CD8-positive, alpha-beta memory T cell (primary cell): ENCODE results near the gene TSR1. TPM values are rescaled to one million over a fixed set of nuclear protein-coding genes. Genes with fewer than 3 reads are reported as not detected.
"Not testable (repeated sequence)": the region's sequence is repeated elsewhere in the genome, so short reads cannot be mapped to it uniquely, and the experiment has no call there.

Experiments used
- CTCF ChIA-PET: fragments of 350-600 bp; sonication (Branson Sonifier 250); formaldehyde crosslinking; loops from one replicate; lab custom pipeline; 2021; ENCODE audit warnings: antibody characterized with exemption; lab: Charles Lee
- POLR2A ChIA-PET: fragments of 350-600 bp; sonication (Branson Sonifier 250); formaldehyde crosslinking; loops from one replicate; lab custom pipeline; 2021; ENCODE audit warnings: antibody characterized with exemption; lab: Charles Lee
- DNase-seq, 5 donors: peaks; one replicate each; pipeline versions ENCODE4 v3.0.0 to v3.0.0-alpha.2; 2020 to 2022; ENCODE audit warnings: mixed read lengths in 1 of 5
- H3K27ac ChIP-seq: one replicate; pipeline ENCODE4 v1.7.0; 2013; ENCODE audit warnings: low read depth, mild to moderate bottlenecking, low read length, moderate library complexity
- H3K27me3 ChIP-seq: 2 replicates; pipeline ENCODE4 v1.7.0; 2013; ENCODE audit warnings: low read length, mild to moderate bottlenecking; ENCODE audit not compliant: insufficient read depth, poor library complexity, severe bottlenecking
- H3K36me3 ChIP-seq: 2 replicates; pipeline ENCODE4 v1.7.0; 2013; ENCODE audit warnings: mild to moderate bottlenecking, low read length, moderate library complexity; ENCODE audit not compliant: insufficient read depth
- H3K4me1 ChIP-seq: 2 replicates; pipeline ENCODE4 v1.7.0; 2013; ENCODE audit warnings: mild to moderate bottlenecking, low read length, moderate library complexity; ENCODE audit not compliant: insufficient read depth
- H3K4me3 ChIP-seq: 2 replicates; pipeline ENCODE4 v1.7.0; 2013; ENCODE audit warnings: mild to moderate bottlenecking, low read length
- H3K9me3 ChIP-seq: 2 replicates; pipeline ENCODE4 v1.7.0; 2013; ENCODE audit warnings: mild to moderate bottlenecking, low read length
- H3K27ac Mint-ChIP-seq, 8 donors: one replicate each; pipeline ENCODE4 v1.8.0; 2020 to 2021; ENCODE audit warnings: mixed read lengths in 8 of 8, mild to moderate bottlenecking in 6 of 8, inconsistent platforms in 3 of 8, moderate library complexity in 3 of 8
- H3K27me3 Mint-ChIP-seq, 2 donors: one replicate each; pipeline ENCODE4 v1.8.0; 2020 to 2021; ENCODE audit warnings: mixed read lengths in 2 of 2, mild to moderate bottlenecking in 1 of 2, moderate library complexity in 1 of 2
- H3K36me3 Mint-ChIP-seq, 3 donors: one replicate each; pipeline ENCODE4 v1.8.0; 2020 to 2021; ENCODE audit warnings: mixed read lengths in 3 of 3, inconsistent platforms in 1 of 3, mild to moderate bottlenecking in 1 of 3
- H3K4me1 Mint-ChIP-seq, 3 donors: one replicate each; pipeline ENCODE4 v1.8.0; 2020 to 2021; ENCODE audit warnings: mixed read lengths in 3 of 3, inconsistent platforms in 1 of 3, mild to moderate bottlenecking in 1 of 3
- H3K4me3 Mint-ChIP-seq, 7 donors: one replicate each; pipeline ENCODE4 v1.8.0; 2020 to 2021; ENCODE audit warnings: mixed read lengths in 7 of 7, mild to moderate bottlenecking in 6 of 7, moderate library complexity in 4 of 7, inconsistent platforms in 2 of 7
- H3K9me3 Mint-ChIP-seq, 5 donors: one replicate each; pipeline ENCODE4 v1.8.0; 2020 to 2022; ENCODE audit warnings: mixed read lengths in 5 of 5, mild to moderate bottlenecking in 3 of 5, moderate library complexity in 2 of 5, inconsistent platforms in 1 of 5
- polyA plus RNA-seq: library from polyadenylated mRNA; unstranded; fragments of 300-500 nt; fragmentation: Illumina TruSeq; gene quantifications from one replicate; pipeline ENCODE4 v1.2.3, GENCODE V29; 2021
- total RNA-seq, 2 experiments: library from RNA; stranded (reverse); gene quantifications; one replicate each; pipeline ENCODE4 v1.2.3, GENCODE V29; 2021

TSR1 gene
- total and polyA plus RNA-seq, 3 experiments from 2014 or later, result 22.0 to 99.4 (median 97.7) TPM

GRCh38 chr17:2331303-2331702 is 5.0 kb downstream of the TSR1 start:
- ChIA-PET CTCF (interaction anchor here (2.5 kb wide), 1 partner anchor 22 kb away, joined by 6 read pairs; no protein-coding TSS in a partner anchor), POLR2A (no interaction called here)
- Histone ChIP-seq H3K27ac (no peak overlapping the region), H3K9me3 (no peaks in the 10 kb centered on the region), H3K4me1 (peaks cover 14% of the 10 kb centered on the region), H3K4me3 (no peak overlapping the region), H3K27me3 (no peaks in the 10 kb centered on the region), H3K36me3 (peaks cover 60% of the 10 kb centered on the region)
- no peaks in the 10 kb centered on the region for H3K9me3 Mint-ChIP-seq
- DNase-seq, result no peak
- peaks cover 10 to 19% (median 10%) of the 10 kb centered on the region in 3 donors for H3K36me3 Mint-ChIP-seq
- H3K27me3 Mint-ChIP-seq, result no peaks in the 10 kb centered on the region
- no peak overlapping the region for H3K27ac Mint-ChIP-seq
- H3K4me3 Mint-ChIP-seq, result no peak overlapping the region
- H3K4me1 Mint-ChIP-seq, result peaks cover 21 to 25% (median 24%) of the 10 kb centered on the region in 3 donors

- Mint-ChIP-seq H3K36me3 (peaks cover 10 to 54% (median 28%) of the 10 kb centered on the region in 3 donors), H3K9me3 (no peaks in the 10 kb centered on the region), H3K4me3 (no peak overlapping the region), H3K4me1 (peaks cover 0 to 3% (median 0%) of the 10 kb centered on the region in 3 donors), H3K27me3 (no peaks in the 10 kb centered on the region), H3K27ac (no peak overlapping the region)
- no peak overlapping the region for H3K27ac ChIP-seq
- H3K4me3 ChIP-seq, result no peak overlapping the region
- H3K36me3 ChIP-seq, result peaks cover 32% of the 10 kb centered on the region
- H3K9me3 ChIP-seq, result no peaks in the 10 kb centered on the region
- ChIA-PET POLR2A (no interaction called here), CTCF (interaction anchor here (0.8 to 2.2 kb wide), 2 partner anchors 20 to 29 kb away, joined by 3 to 5 read pairs; partner anchors contain the start of genes SMG6 and SRR)
- no peaks in the 10 kb centered on the region for H3K4me1 ChIP-seq
- H3K27me3 ChIP-seq, result no peaks in the 10 kb centered on the region
- no peak for DNase-seq
These were observed 12.5 kb downstream of the TSR1 start for GRCh38 chr17:2323629-2324314.

GRCh38 chr17:2321399-2321798 is 14.9 kb downstream of the TSR1 start:
- no peaks in the 10 kb centered on the region for H3K4me1 Mint-ChIP-seq
- no peak overlapping the region for H3K27ac Mint-ChIP-seq
- POLR2A ChIA-PET, result no interaction called here
- H3K27me3 Mint-ChIP-seq, result no peaks in the 10 kb centered on the region
- no peak for DNase-seq
- H3K4me3 ChIP-seq, result no peak overlapping the region
- CTCF ChIA-PET, result interaction anchor here (1.4 kb wide), 1 partner anchor 61 kb away, joined by 4 read pairs; no protein-coding TSS in a partner anchor
- H3K27ac ChIP-seq, result no peak overlapping the region
- H3K9me3 Mint-ChIP-seq, result no peaks in the 10 kb centered on the region
- peaks cover 32% of the 10 kb centered on the region for H3K36me3 ChIP-seq
- peaks cover 10 to 45% (median 26%) of the 10 kb centered on the region in 3 donors for H3K36me3 Mint-ChIP-seq
- no peak overlapping the region for H3K4me3 Mint-ChIP-seq
- H3K9me3 ChIP-seq, result no peaks in the 10 kb centered on the region
- no peaks in the 10 kb centered on the region for H3K27me3 ChIP-seq
- no peaks in the 10 kb centered on the region for H3K4me1 ChIP-seq

GRCh38 chr17:2319051-2319450 is 17.2 kb downstream of the TSR1 start:
- Mint-ChIP-seq H3K36me3 (peaks cover 7 to 26% (median 15%) of the 10 kb centered on the region in 3 donors), H3K4me3 (no peak overlapping the region), H3K9me3 (no peaks in the 10 kb centered on the region), H3K4me1 (no peaks in the 10 kb centered on the region), H3K27me3 (no peaks in the 10 kb centered on the region), H3K27ac (no peak overlapping the region)
- ChIA-PET POLR2A (no interaction called here), CTCF (no interaction called here)
- no peak overlapping the region for H3K27ac ChIP-seq
- H3K27me3 ChIP-seq, result no peaks in the 10 kb centered on the region
- DNase-seq, result no peak
- H3K4me1 ChIP-seq, result no peaks in the 10 kb centered on the region
- H3K9me3 ChIP-seq, result no peaks in the 10 kb centered on the region
- no peak overlapping the region for H3K4me3 ChIP-seq
- H3K36me3 ChIP-seq, result peaks cover 14% of the 10 kb centered on the region

- Histone ChIP-seq H3K36me3 (peaks cover 2% of the 10 kb centered on the region), H3K9me3 (no peaks in the 10 kb centered on the region), H3K27ac (no peak overlapping the region), H3K4me1 (no peaks in the 10 kb centered on the region), H3K27me3 (no peaks in the 10 kb centered on the region), H3K4me3 (no peak overlapping the region)
- H3K27ac Mint-ChIP-seq, result peak overlapping the region in 1 of 8 donors; percentile 50
- no peak for DNase-seq
- peaks cover 4 to 13% (median 10%) of the 10 kb centered on the region in 3 donors for H3K36me3 Mint-ChIP-seq
- POLR2A ChIA-PET, result no interaction called here
- no peaks in the 10 kb centered on the region for H3K27me3 Mint-ChIP-seq
- CTCF ChIA-PET, result interaction anchor here (0.6 to 1.0 kb wide), 3 partner anchors 38 to 860 kb away, joined by 3 read pairs; no protein-coding TSS in a partner anchor
- H3K4me3 Mint-ChIP-seq, result no peak overlapping the region
- H3K4me1 Mint-ChIP-seq, result no peaks in the 10 kb centered on the region
- no peaks in the 10 kb centered on the region for H3K9me3 Mint-ChIP-seq
These were observed 18.5 kb downstream of the TSR1 start for GRCh38 chr17:2317796-2318195.

GRCh38 chr17:2316916-2317205 is 19.4 kb downstream of the TSR1 start:
- H3K9me3 Mint-ChIP-seq, H3K4me1 Mint-ChIP-seq, H3K4me1 ChIP-seq, H3K4me3 ChIP-seq, H3K27ac ChIP-seq, H3K27me3 Mint-ChIP-seq, H3K36me3 ChIP-seq, DNase-seq, H3K27ac Mint-ChIP-seq, H3K4me3 Mint-ChIP-seq, H3K9me3 ChIP-seq, H3K27me3 ChIP-seq, CTCF ChIA-PET: not testable (repeated sequence)
- POLR2A ChIA-PET, result interaction anchor here (0.7 kb wide), 1 partner anchor 358 kb away, joined by 7 read pairs; no protein-coding TSS in a partner anchor
- peaks cover 4 to 10% (median 7%) of the 10 kb centered on the region in 3 donors for H3K36me3 Mint-ChIP-seq

GRCh38 chr17:2312736-2313135 is 23.5 kb downstream of the TSR1 start:
- no peaks in the 10 kb centered on the region for H3K27me3 ChIP-seq
- Mint-ChIP-seq H3K27me3 (no peaks in the 10 kb centered on the region), H3K4me1 (peaks cover 0 to 6% (median 4%) of the 10 kb centered on the region in 3 donors), H3K27ac (no peak overlapping the region), H3K9me3 (no peaks in the 10 kb centered on the region), H3K4me3 (no peak overlapping the region), H3K36me3 (peaks cover 0 to 2% (median 0%) of the 10 kb centered on the region in 3 donors)
- no peak for DNase-seq
- H3K4me3 ChIP-seq, result no peak overlapping the region
- H3K27ac ChIP-seq, result no peak overlapping the region
- no peaks in the 10 kb centered on the region for H3K4me1 ChIP-seq
- no peaks in the 10 kb centered on the region for H3K36me3 ChIP-seq
- ChIA-PET CTCF (interaction anchor here (0.8 kb wide), 1 partner anchor 258 kb away, joined by 3 read pairs; the partner anchor contains the start of gene HIC1), POLR2A (no interaction called here)
- H3K9me3 ChIP-seq, result no peaks in the 10 kb centered on the region

- Mint-ChIP-seq H3K27me3 (no peaks in the 10 kb centered on the region), H3K27ac (no peak overlapping the region), H3K9me3 (no peaks in the 10 kb centered on the region), H3K4me1 (peaks cover 7 to 26% (median 18%) of the 10 kb centered on the region in 3 donors), H3K36me3 (peaks cover 0 to 2% (median 0%) of the 10 kb centered on the region in 3 donors), H3K4me3 (peak overlapping the region in 1 of 7 donors; percentile 21)
- DNase-seq, result no peak
- POLR2A ChIA-PET, result no interaction called here
- CTCF ChIA-PET, result no interaction called here
- H3K36me3 ChIP-seq, result no peaks in the 10 kb centered on the region
- H3K4me3 ChIP-seq, result no peak overlapping the region
- H3K27ac ChIP-seq, result no peak overlapping the region
- no peaks in the 10 kb centered on the region for H3K4me1 ChIP-seq
- H3K9me3 ChIP-seq, result no peaks in the 10 kb centered on the region
- no peaks in the 10 kb centered on the region for H3K27me3 ChIP-seq
These were observed 26.7 kb downstream of the TSR1 start for GRCh38 chr17:2309338-2310154.
